Renal pelvis (tissue), 4 donors: ENCODE data around the gene TK2. TPM values are rescaled to one million over a fixed set of nuclear protein-coding genes. Genes with fewer than 3 reads are reported as not detected.

Source experiments
- DNase-seq: peaks from one replicate; pipeline ENCODE4 v3.0.0-alpha.2; 2013
- polyA plus RNA-seq, 3 donors: library from polyadenylated mRNA; unstranded; fragments of 120-200 nt; gene quantifications; one replicate each; pipeline ENCODE4 v1.2.1, GENCODE V29; 2013; ENCODE audit not compliant: insufficient read length in 3 of 3

TK2 gene
- polyA plus RNA-seq, 3 donors: 33.5 to 37.8 (median 36.4) TPM

DNA sequence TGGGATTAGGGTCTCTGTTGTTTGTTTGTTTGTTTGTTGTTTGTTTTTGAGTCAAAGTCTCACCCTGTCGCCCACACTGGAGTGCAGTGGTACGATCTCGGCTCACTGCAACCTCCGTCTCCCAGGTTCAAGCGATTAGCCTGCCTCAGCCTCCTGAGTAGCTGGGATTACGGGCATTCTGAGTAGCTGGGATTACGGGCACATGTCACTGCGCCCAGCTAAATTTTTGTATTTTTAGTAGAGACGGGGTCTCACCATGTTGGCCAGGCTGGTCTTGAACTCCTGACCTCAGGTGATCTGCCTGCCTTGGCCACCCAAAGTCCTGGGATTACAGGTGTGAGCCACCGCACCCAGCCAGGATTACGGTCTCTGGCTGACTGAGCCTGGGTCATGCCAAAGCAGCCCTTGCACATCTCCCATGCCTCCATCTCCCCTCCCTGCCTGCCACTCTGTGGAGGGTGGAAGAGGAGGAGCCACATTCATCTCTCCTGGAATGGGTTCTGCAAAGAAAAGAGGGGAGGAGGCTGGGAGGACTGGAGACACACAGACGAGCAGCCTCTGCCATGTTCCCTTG is 63.6 kb downstream of the TK2 start:
- no peak for DNase-seq

GRCh38 chr16:66485376-66485775 is 64.5 kb downstream of the TK2 start:
- no peak for DNase-seq

DNA sequence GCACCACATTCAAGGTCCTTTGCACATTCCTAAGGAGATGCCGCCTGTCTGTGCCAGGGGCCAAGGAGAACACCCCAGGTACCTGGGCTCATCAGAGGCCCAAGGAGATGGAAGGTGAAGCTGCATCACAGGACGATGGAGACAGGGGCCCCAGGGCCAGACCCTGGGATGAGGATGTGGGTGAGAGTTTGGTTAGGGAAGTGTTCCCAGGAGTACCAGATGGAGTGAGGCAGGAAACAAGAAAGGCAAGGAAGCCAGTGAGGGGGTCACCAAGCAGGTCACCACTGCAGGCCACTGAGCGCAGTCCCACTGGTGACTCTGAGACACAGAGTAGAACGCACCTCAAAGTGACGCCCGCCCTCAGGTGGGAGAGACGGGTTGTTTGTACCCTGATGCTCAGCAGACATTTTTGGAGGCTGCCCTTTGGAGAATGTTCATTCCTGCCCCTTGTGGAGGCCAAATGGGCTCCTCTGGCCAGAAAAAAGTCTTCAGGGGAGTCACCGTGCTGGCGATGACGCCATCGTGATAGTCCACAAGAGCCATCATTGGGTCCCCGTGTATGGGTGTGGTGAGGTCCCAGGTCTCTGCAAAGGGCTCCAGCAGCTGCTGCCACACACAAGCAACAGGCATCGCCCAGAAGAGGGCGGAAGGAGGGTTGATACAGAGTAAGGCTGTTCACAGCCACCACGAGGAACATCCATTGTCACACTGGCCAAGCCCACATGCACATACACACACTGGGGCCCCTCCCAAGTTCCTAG is 65.3 kb downstream of the TK2 start:
- DNase-seq: no peak

GRCh38 chr16:66483689-66484452 is 66.1 kb downstream of the TK2 start:
- peak; percentile 72 for DNase-seq

GRCh38 chr16:66481943-66482390 is 68.0 kb downstream of the TK2 start:
- DNase-seq: no peak

GRCh38 chr16:66481081-66481942 is 68.6 kb downstream of the TK2 start:
- no peak for DNase-seq

DNA sequence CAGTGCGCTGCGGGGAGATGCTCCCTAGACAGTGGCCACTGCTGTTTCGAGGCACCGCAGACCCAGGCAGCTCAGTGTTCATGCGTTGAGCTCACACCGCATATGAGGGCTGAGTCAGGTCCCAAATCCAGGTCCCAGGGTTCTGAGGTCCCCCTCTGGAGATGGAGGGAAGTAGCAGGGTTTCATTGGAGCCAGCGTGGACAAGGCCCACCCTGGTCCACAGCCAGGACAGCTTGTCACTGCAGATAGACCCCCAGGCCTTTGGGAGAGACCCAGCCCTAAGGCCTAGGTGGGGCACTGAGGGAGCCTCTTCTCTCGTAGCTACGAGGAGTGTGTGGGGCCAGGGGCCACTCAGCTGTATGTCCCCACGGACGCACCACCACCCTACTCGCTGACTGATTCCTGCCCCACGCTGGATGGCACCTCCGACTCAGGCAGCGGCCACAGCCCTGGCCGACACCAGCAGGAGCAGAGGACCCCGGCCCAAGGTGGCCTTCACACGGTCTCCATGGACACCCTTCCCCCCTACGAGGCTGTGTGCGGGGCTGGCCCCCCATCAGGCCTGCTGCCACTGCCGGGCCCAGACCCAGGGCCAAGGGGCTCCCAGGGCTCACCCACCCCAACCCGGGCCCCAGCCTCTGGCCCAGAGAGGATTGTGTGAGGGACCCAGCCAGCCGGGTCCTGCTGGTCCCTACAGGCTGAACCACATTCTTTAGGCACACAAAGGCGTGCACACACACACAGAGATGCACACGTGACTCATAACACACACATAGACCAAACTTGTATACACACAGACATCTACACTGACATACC is 69.4 kb downstream of the TK2 start:
- no peak for DNase-seq

DNA sequence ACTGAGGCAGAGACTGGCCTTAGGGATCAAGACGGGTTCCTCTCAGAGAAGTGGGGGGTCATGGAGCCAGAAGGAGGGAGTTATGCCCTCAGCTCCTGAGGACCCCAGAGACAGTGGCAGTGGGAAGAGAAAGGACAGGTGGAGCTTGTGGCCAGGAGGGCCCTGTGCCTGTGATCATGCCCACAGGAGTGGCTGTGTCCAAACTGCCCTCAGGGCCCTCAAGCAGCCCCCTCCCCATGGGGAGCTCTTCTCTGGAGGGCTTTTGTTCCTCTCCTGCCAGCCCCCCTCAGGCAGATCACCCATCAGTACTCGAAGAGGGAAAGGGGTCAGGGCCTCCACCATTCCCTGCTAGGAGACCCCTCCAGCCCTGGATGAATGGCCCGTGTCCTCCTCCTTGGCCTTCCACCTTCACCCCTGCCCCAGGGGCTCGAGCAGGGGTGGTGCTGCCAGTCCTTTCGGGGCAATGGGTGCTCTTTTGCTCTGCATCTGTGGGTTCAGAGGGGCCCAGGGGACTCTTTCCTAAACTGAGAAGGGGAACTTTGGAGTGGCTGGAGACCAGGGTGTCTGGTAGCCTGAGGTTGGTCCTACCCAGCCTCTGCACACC is 70.2 kb downstream of the TK2 start:
- DNase-seq: no peak

DNA sequence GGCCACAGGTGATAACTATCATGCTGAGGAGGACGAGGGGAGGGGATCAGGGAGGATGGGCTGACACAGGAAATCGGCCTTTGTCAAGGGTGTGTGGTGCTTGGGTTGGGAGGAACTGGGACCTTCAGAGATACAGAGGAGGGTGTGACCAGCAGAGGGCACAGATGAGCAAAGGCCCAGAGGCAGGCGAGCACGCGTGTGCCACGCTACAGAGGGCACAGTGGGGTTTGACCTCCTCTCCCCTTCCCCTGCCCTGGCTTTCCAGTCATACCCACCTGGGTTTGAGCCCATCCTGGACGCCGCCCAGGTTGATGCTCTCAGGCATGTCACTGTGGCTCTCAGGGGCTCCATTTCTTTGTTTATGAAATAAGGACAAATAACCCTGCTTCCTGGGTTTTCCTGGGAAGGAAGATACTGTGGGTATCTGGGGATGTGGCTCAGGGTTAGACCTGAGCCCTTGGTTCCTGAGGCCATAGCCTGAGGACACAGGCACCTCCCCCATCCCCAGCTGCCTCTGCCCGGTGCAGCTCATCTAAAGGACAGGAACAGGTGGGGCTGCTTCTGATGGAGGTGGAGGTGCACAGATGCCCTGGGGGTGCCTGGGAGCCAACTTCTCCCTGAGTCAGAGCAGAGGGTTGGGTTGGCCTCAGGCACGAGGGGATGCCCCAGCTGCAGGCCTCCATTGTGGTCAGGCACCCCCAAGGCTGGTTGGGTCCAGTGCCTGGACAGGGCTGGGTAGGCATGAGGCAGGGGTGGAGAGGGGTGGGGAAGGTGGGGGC is 71.0 kb downstream of the TK2 start:
- DNase-seq: no peak

DNA sequence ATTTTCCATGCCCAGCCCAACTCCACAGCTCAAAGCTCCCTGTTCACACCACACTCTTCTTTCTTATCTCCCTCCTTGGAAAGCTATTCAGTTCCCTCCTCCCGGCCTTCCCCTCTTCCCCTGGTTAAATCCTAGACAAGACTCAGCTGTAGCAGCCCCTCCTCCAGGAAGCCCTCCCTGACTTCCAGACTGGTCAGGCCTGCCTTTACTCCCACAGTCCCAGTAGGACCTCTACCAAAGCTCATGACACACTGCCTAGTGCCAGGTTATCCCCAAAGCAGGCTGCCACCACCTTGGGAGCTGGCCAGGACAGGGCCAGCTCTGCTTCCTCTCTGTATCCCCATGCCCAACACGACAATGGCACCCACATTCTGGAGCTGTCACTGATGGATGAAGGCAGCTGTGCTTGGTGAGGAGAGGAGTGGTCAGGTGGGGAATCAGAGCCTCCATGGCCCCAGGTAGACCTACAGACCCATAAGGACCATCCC is 72.8 kb downstream of the TK2 start:
- DNase-seq: no peak

DNA sequence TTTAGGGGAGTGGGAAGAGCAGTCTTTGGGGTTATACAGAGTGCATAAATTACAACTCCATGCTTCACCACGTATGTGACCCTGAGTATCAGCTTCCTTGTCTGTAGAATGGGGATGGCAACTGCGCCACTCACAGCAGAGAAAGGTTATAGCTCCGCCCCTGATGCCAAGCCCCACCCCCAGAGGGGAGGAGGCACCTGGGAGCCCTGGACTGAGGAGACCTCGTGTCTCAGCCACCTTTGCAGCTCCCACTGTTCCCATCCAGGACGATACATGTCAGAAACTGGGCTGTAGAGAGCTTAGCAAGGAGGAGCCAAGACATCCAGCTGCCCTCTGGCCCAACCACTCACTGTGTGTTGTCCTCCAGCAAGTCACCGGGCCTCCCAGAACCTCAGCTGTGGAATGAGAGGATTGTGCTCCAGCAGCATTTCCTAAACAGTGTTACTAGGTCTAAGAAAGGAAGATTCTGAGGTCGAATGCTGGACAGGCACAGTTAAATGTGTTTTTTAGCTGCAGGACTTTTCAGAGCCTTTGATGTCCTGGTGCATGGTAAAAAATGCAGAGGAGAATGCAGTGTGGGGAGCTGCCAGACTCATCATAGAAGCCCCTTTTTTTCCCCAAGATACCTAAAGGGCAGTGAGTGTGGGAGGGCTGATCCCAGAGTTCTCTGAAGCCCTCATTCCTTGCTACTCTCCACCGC is 73.4 kb downstream of the TK2 start:
- no peak for DNase-seq

- DNase-seq: no peak
These were observed 74.7 kb downstream of the TK2 start for GRCh38 chr16:66475232-66475631.

DNA sequence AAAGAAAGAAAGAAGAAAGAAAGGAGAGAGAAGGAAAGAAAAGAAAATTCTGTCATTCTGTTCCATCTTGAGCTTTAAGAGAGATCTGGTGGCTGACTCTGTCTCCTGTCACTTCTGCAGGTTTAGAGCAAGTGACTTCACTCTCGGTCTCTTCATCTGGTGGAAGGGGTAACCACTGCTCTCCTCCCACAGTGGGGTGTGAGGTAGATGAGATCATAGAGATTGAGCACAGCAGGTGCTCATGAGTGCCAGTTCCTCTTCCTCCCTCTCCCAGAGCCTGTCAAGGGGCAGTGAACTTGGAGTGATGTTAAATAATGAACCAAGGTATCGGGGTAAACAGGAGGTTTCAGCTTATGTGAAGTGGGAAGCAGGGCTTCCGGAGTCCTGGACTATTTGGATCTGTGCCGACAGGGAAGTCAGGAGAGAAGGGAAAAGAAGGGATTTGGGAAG is 75.1 kb downstream of the TK2 start:
- no peak for DNase-seq

DNA sequence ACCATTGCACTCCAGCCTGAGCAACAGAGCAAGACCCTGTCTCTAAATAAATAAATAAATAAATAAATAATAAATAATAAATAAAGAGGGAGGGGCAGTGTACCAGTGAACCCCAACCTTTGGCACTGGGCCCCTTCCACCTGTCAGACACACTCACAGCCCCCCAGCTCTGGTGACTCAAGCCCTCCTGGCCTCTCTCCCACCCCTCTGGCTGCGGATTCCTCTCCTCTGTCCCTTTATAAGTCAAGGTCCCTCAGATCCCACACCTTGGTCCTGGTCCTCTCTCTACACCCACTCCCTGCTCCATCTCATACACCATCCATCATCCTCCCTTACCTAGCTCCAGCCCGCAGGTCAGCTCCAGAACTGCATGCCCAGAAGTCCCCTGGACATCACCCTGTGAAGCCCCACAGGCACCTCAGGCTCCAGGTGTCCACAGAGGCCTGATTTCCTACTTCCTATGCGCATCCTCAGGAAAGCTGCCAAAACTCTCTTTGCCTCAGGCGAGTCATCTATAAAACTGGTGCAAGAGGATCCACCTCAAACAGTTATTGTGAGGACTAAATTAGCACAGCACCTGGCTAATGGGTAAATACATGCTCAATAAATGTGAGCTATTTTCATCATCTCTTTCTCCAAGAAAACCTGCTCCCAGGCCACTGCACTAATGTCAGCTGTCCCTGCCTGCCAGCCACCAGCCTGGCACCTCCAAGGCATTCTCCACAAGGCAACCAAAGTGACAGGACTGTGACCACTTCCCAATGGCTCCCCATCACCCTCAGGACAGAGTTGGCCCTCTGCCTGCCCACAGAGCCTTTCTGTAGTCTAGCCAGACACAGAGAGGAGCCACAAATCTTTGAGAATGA is 76.0 kb downstream of the TK2 start:
- no peak for DNase-seq

DNA sequence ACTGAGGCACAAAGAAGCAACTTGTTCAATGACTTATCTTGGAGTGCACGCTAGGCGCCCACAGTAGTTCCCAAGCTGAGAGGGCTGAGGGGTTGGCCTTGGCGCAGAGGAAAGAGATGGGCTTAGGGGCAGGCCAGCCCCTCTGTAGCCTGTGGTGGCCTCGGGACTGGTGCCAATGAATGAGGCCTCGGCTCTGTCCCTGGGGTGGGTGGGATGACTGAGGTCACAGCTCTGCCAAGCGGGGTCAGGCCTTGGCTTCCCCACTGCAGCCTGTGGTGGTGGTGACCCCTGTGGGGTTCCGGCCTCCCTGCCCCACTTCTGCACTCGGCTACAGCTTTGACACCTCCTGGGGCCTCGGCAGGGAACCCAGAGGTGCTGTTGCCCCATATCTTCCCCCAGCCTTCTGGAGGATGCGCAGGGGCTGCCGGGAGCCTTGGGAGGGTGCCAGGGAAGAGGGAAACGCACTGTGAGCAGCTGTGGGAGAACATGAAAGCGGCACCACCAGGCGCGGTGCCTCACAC is 76.8 kb downstream of the TK2 start:
- no peak for DNase-seq

GRCh38 chr16:66471716-66472393 is 78.1 kb downstream of the TK2 start:
- no peak for DNase-seq

DNA sequence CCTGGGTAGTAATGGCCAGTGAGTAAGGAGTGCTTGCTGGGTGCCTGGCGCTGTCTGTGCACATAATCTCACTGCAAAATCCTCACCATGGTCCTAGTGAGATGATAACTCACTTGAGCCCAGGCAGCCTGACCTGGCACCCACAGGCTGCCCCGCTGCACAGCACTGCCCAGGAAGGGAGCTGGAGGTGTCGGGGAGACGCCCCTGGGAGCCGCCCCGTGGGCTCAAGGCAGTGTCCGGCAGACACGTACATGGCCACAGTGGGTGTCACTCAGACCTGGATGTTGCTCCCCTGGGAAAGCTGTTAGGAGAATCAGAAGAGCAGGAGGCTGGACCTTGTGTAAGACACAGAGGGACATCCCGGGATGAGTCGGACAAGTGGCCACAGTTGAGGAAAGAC is 78.7 kb downstream of the TK2 start:
- DNase-seq: no peak
